WI38 (cell line): Measurements from ENCODE around the gene KCNA4.
"Not testable (repeated sequence)": the region's sequence is repeated elsewhere in the genome, so short reads cannot be mapped to it uniquely, and the experiment has no call there.

ENCODE experiments used
- H3K4me3 ChIP-seq: 2 replicates; pipeline ENCODE4 v1.5.1; 2011; ENCODE audit warnings: low read depth, mild to moderate bottlenecking, control low read depth, low read length
- CTCF ChIP-seq: IDR thresholded peaks from 2 replicates; pipeline ENCODE4 v1.5.1; 2012; ENCODE audit warnings: low read depth, mild to moderate bottlenecking, control low read depth, low read length

KCNA4 gene

GRCh38 chr11:29989174-29989970 lies 27.5 kb downstream of the KCNA4 start:
- no peak overlapping the region for H3K4me3 ChIP-seq
- no peak for TF ChIP-seq CTCF

GRCh38 chr11:29985248-29985647 lies 31.6 kb downstream of the KCNA4 start:
- no peak overlapping the region for H3K4me3 ChIP-seq
- TF ChIP-seq CTCF: no peak

- no peak for TF ChIP-seq CTCF
- H3K4me3 ChIP-seq: no peak overlapping the region
These were observed 32.3 kb downstream of the KCNA4 start for GRCh38 chr11:29984544-29984943.

GRCh38 chr11:29978549-29978948 lies 38.3 kb downstream of the KCNA4 start:
- no peak overlapping the region for H3K4me3 ChIP-seq
- no peak for TF ChIP-seq CTCF

- H3K4me3 ChIP-seq: not testable (repeated sequence)
These were observed 41.2 kb downstream of the KCNA4 start for GRCh38 chr11:29975580-29975979.

- no peak overlapping the region for H3K4me3 ChIP-seq
- no peak for TF ChIP-seq CTCF
These were observed 53.0 kb downstream of the KCNA4 start for GRCh38 chr11:29963796-29964195.

- TF ChIP-seq CTCF: no peak
- H3K4me3 ChIP-seq: no peak overlapping the region
These were observed 53.8 kb downstream of the KCNA4 start for GRCh38 chr11:29963036-29963435.

- no peak overlapping the region for H3K4me3 ChIP-seq
- TF ChIP-seq CTCF: no peak
These were observed 54.6 kb downstream of the KCNA4 start for GRCh38 chr11:29962243-29962642.
